Raji (cell line): Measurements from ENCODE around the gene RAB37.

Experiments
- POLR2A ChIP-seq: IDR thresholded peaks from 2 replicates; pipeline ENCODE4 v1.6.1; 2011; ENCODE audit warnings: low read depth, low read length, control low read depth; ENCODE audit not compliant: insufficient read depth

Gene RAB37

GRCh38 chr17:74736513-74737298, at the start of gene RAB37:
Gene RAB37, plus strand, starts transcription at chr17:74737256. Its CDS starts 17 bp downstream, at chr17:74737273.
- no peak for TF ChIP-seq POLR2A

DNA sequence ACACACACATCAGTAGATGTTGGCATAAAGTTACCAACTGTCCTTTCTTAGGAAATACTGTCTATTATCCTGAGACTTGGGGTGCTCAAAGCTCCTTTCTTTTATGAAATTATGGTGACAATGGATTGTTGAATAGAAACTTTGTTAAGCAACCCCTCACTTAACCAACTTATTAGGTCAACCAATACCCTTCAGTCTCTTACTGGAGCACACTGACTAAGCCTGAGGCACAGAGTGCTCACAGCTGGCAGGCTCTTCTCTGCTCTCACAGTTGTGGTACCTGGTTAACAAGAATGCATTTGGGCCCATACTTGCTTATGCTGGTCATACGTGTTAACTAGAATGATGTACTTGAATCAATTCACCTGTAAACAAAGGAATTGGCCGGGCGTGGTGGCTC, 49.2 kb upstream of the RAB37 start:
- no peak for TF ChIP-seq POLR2A

GRCh38 chr17:74690409-74690825, 46.6 kb upstream of the RAB37 start:
- TF ChIP-seq POLR2A = no peak

GRCh38 chr17:74691151-74691550, 45.9 kb upstream of the RAB37 start:
- TF ChIP-seq POLR2A = no peak

GRCh38 chr17:74694081-74694480, 43.0 kb upstream of the RAB37 start:
- TF ChIP-seq POLR2A = no peak

GRCh38 chr17:74695629-74696028, 41.4 kb upstream of the RAB37 start:
- no peak for TF ChIP-seq POLR2A

- TF ChIP-seq POLR2A = no peak
These were observed 39.5 kb upstream of the RAB37 start for GRCh38 chr17:74697515-74697914.

DNA sequence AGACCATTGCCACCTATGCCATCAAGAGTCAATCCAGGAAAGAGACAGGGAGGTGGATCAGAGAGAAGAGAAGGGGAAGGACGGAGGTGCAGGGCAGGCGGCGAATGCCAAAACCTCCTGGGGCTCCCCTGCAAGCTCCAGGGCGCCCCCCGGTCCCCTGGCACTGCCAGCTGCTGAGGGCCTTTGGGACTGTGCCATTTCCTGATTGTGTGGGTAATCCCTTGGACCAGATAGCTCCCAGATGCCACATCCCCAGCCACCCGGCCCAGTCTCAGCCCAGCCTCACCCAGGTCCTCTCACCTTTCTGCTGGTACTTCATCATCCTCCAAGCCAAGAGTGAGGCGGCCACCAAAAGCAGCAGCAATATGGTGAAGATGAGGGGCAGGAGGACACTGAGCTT, 39.0 kb upstream of the RAB37 start:
- no peak for TF ChIP-seq POLR2A

DNA sequence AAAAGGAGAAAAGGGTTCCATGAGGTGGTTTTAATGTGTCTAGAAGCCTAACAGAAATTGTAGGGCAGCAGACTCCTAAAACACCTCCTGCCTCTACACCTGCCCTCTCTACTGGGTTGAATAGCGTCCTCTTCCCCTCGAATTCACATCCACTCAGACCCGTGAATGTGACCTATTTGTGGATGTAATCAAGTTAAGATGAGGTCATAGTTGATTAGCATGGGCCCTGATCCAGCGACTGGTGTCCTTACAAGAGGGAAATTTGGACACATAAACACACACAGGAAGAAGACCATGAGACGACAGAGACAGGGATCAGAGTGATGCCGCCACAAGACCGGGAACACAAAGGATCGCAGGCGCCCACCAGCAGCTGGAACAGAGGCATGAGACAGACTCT, 37.8 kb upstream of the RAB37 start:
- TF ChIP-seq POLR2A = no peak

- TF ChIP-seq POLR2A = no peak
These were observed 34.8 kb upstream of the RAB37 start for GRCh38 chr17:74702116-74702871.

DNA sequence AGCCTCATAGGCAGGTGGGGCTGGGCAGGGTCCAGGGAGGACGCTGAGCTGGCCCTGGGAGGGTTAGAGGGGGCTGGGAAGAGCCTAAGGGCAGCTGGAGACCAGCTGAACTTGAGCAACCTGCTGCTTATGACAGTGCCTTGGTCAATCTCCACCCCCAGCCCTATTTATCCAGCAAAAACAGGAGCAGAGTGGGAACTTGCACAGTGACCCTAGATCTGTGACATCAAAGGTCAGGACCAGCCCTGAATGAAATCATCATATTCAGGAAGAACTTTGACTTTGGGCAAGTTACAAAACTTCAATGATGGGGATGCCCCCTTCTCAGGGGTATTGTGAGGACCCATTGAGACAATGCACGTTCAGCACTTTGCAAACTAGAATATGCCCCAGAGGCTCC, 33.7 kb upstream of the RAB37 start:
- no peak for TF ChIP-seq POLR2A

DNA sequence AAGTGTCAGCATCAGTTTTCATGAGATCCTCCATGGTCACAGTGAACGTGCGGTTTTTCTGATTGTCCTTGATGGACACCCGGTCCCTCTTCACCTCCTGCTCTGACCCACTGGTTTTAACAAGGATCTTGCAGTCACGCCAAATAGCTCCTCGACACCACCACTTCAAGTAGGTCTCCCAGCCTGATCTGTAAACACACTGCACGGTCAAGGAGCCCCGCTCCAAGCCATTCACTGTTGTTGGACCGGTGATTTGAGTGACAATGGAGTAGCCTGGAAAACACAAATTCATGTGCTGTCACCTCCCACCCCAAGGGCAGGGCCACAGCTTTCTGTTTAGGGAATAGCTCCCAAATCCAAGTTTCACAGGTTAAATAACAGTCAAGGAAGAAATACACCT, 32.5 kb upstream of the RAB37 start:
- no peak for TF ChIP-seq POLR2A

GRCh38 chr17:74711058-74711824, 25.8 kb upstream of the RAB37 start:
- TF ChIP-seq POLR2A = no peak

- no peak for TF ChIP-seq POLR2A
These were observed 24.8 kb upstream of the RAB37 start for GRCh38 chr17:74712301-74712700.

DNA sequence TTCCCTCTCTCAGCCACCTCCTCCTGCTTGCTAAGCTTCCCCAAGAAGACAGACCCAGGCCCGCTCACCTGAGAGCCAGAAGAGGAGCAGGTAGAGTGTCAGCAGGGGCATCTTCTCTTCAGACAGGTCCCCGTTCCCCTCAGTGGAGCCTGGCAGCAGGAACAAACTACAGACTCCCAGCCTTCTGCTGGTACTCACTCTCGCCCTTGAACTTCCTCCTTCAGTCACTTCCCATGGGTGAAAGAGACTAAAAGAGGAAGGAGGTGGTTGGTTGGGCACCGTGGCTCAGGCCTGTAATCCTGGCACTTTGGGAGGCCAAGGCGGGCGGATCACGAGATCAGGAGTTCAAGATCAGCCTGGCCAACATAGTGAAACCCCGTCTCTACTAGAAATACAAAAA, 24.3 kb upstream of the RAB37 start, which contains the start of gene CD300LF:
CD300LF (minus strand) TSS at position 168 of the 400 bp plus-strand sequence; CDS start at position 111, 57 bp downstream.
- no peak for TF ChIP-seq POLR2A
